ENCODE data around the gene ARPC5L.

ARPC5L gene

DNA sequence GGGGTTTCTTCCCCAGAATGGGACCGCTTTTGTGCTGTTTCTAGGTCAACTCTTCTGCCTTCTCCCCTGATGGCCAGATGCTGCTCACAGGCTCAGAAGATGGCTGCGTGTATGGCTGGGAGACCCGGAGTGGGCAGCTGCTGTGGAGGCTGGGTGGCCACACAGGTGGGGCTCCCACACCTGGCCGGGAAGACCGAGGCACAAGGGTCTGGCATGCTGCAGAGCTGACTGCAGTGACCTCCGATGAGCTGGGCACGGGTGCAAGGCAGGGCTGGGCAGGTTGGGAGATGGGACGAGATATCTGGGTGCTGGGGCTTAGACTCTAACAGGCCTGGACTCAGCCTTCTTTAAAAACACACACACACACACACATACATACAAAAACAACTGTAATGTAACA is 7.8 kb upstream of the ARPC5L start:
- Mint-ChIP-seq H3K27me3 (peaks cover 8% of the 10 kb centered on the region), H3K27ac (no peak overlapping the region), H3K4me3 (no peak overlapping the region), H3K9me3 (no peaks in the 10 kb centered on the region), H3K36me3 (peaks cover 2% of the 10 kb centered on the region), H3K4me1 (peaks cover 31% of the 10 kb centered on the region)

DNA sequence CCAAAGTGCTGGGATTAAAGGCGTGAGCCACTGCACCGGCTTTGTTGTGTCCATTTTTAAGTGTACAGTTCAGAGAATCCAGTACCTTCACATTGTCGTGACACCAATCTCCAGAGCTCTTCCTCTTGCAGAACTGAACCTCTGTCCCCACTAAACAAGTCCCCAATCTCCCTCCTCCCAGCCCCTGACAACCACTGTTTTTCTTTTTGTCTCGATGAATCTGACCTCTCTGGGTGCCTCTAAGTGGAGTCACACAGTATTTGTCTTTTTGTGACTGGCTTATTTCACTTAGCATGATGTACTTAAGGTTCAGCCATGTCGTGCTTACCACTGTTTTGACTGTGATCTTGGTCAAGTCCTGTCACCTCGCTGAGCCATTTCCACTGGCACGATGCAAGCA is 7.1 kb upstream of the ARPC5L start:
- Mint-ChIP-seq H3K4me3 (peak overlapping the region; percentile 1), H3K9me3 (no peaks in the 10 kb centered on the region), H3K27me3 (peaks cover 6% of the 10 kb centered on the region), H3K27ac (no peak overlapping the region), H3K36me3 (peaks cover 6% of the 10 kb centered on the region), H3K4me1 (peaks cover 38% of the 10 kb centered on the region)

DNA sequence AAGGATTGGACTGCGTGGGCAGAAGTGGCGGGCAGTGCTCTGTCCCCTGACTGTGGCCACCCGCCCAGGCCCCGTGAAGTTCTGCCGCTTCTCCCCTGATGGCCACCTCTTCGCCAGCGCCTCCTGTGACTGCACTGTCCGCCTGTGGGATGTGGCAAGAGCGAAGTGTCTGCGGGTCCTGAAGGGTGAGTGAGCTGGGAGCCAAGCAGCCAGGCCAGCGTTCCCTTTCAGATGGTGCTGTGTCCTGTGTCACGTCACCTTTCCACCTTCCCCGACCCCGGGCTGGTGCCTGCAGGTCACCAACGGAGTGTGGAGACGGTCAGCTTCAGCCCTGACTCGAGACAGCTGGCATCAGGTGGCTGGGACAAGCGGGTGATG is 6.4 kb upstream of the ARPC5L start:
- Mint-ChIP-seq H3K4me3 (no peak overlapping the region), H3K4me1 (peaks cover 44% of the 10 kb centered on the region), H3K9me3 (no peaks in the 10 kb centered on the region), H3K36me3 (peaks cover 14% of the 10 kb centered on the region), H3K27ac (peak overlapping the region; percentile 39), H3K27me3 (peaks cover 4% of the 10 kb centered on the region)

DNA sequence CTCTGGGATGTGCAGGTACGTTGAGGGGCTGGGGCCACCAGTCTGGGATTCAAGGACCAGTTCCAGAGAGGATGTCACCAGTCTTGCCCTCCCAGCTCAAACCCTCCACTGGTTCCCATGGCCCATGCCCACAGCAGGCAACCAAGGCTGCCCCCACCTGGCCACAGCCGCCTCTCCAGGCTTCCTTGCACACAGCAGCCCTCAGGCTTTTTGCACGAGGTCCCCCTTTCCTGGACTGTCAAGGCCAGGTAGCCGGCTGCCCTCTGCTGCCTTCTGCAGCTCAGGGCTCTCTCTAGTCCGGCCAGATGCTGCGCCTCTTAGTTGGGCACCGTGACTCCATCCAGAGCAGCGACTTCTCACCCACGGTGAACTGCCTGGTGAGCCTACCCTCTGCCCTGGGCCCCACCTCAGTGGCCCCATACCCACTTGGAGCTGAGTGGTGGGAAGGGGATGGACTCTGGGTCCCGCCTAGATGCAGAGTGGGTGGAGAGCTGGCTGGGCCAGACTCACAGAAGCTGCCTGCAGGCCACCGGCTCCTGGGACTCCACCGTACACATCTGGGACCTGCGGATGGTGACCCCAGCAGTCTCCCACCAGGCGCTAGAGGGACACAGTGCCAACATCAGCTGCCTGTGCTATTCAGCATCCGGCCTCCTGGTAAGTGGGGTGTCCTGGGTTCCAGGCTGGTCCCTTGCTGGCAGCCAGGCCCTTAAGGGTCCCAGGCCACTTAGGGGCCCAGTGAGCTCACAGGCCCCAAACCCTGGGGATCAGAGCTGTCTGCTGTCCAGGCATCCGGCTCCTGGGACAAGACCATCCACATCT is 5.8 kb upstream of the ARPC5L start:
- H3K27ac Mint-ChIP-seq, result peak overlapping the region; percentile 46
- peaks cover 3% of the 10 kb centered on the region for H3K27me3 Mint-ChIP-seq
- peaks cover 44% of the 10 kb centered on the region for H3K4me1 Mint-ChIP-seq
- no peak overlapping the region for H3K4me3 Mint-ChIP-seq
- H3K9me3 Mint-ChIP-seq, result no peaks in the 10 kb centered on the region
- peaks cover 17% of the 10 kb centered on the region for H3K36me3 Mint-ChIP-seq

DNA sequence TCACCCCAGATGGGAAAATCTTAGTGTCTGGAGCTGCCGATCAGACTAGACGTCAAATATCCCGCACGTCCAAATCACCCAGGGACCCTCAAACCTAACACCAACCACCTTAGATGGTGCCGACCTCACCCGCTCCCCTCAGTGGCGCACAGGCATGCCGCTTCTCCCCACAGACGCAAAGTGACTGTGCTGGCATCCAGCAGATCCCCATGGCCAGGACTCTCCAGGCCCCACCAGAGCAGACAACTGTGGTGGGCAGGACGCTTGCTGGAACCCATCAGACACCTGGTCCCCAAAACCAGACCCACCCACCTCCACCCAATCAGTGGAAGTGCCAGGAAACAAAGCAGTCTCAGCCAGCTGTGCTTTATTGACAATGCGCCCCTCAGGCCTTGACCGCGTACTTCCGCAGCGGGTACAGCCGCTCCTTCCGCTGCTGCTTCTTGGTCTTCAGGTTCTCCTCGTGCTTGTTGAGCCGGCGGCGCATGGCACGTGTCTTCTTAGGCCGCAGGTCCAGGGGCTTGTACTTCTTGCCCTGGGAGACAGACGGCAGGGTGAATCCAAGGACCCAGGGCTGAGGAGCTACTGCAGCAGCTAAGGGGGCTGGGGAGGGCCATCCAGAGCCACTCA is 4.3 kb upstream of the ARPC5L start:
- Mint-ChIP-seq H3K4me1 (peaks cover 47% of the 10 kb centered on the region), H3K27me3 (no peaks in the 10 kb centered on the region), H3K27ac (peak overlapping the region; percentile 90), H3K9me3 (no peaks in the 10 kb centered on the region), H3K4me3 (no peak overlapping the region), H3K36me3 (peaks cover 20% of the 10 kb centered on the region)

DNA sequence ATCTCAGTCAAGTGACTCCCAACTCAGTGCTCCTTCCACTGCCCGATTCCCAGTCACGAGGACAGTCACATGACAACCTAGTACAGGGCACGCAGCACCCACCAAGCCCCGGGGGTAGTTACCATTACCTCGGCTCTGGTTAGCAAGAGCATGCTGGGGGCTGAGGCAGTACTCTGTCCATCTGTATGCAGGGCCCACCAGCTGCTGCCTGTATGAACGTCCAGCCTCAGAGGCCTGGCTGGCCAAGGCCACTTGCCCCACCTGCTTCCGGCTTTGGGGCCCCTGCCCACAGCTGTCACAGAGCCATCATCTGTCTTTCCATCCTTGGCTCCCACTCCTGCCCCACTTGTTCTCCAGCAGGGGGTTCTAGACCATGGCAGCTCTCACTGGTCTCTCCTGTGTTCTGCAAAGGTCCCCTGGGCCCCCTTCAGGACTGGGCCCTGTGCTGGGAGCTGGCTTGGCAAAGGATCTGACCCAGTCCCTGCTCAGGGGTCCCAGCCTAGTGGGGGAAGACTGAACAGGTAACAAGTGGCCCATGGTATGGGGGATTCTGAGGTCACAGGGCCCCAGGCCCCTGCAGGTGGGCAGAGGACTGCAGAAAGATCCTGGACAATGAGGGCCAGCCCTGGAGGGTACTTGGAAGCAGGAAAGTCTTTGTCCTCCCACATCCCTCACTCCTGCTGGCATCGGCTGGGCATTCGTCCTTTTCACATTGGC is 3.4 kb upstream of the ARPC5L start:
- peak overlapping the region; percentile 96 for H3K4me3 Mint-ChIP-seq
- peaks cover 20% of the 10 kb centered on the region for H3K36me3 Mint-ChIP-seq
- no peaks in the 10 kb centered on the region for H3K27me3 Mint-ChIP-seq
- H3K4me1 Mint-ChIP-seq, result peaks cover 45% of the 10 kb centered on the region
- no peaks in the 10 kb centered on the region for H3K9me3 Mint-ChIP-seq
- H3K27ac Mint-ChIP-seq, result peak overlapping the region; percentile 88

DNA sequence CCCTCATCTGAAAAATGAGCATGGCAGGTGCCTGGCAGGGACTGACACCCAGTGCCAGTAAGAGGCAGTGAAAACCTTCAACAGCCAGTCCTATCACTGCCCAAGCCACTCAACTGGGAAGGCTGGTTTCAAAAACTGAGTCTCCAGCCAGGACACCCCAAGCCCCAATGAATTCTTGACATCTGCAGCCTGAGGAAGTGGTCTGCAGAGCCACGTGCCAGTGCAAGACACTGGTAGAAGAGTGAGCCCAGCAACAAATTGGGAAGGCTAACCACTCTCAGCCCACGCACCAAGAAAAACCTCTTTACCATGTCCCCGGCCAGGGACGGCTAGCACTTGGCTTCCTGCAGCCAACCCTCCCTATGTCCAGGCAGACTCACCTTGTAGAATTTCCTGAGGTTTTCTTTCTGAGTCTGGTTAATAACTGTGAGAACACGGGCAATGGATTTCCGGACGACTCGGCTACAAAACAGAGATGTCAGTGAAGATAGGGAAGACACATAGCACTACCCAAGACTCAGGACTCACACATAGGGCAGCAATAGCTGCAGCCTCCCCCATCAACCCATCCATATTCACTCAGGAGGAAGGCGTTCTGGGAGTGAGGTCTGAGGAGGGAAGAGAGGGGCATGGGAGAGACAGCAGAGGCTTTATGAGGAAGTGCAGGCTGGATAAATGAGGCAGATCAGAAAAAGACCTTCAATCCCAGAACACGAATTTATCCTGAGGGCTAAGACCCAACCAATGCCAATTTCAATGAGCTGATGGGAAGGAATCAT is 1.9 kb upstream of the ARPC5L start:
- Mint-ChIP-seq H3K4me1 (peaks cover 48% of the 10 kb centered on the region), H3K36me3 (peaks cover 20% of the 10 kb centered on the region), H3K4me3 (peak overlapping the region; percentile 96), H3K27ac (peak overlapping the region; percentile 98), H3K9me3 (no peaks in the 10 kb centered on the region), H3K27me3 (no peaks in the 10 kb centered on the region)

DNA sequence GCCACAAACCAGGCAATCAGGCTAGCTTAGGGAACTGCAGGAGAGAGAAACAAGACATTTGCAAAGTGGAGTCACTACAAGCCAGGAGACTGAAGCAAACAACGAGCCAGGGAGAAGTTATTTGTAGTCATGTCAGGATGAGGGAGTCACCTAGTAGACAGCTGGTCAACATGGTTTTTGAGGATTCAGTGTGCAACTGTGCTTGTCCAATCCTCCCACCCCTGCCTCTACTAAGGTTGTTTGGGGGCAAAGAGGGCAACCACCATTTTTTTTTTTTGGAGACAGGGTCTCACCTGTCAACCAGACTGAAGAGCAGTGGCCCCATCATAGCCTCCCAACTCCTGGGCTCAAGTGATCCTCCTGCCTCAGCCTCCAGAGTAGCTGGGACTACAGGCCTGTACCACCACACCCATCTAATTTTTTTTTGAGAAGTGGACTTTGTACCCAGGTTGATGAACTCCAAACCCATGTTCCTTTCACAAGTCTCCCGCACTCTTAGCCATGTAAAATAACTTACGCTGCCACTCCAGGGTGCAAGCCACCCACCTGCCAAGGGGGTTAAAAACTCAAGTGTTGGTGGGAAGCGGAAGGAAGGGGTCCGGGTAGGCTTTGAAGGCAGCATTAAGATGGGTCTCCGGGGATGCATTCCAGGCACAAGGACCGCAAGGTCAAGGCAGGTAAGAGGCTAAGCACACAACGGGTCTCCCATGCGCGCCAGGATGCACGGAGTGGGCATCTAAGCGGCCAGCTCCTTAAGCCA is 1.2 kb upstream of the ARPC5L start:
- peaks cover 20% of the 10 kb centered on the region for H3K36me3 Mint-ChIP-seq
- peak overlapping the region; percentile 98 for H3K27ac Mint-ChIP-seq
- H3K9me3 Mint-ChIP-seq, result no peaks in the 10 kb centered on the region

DNA sequence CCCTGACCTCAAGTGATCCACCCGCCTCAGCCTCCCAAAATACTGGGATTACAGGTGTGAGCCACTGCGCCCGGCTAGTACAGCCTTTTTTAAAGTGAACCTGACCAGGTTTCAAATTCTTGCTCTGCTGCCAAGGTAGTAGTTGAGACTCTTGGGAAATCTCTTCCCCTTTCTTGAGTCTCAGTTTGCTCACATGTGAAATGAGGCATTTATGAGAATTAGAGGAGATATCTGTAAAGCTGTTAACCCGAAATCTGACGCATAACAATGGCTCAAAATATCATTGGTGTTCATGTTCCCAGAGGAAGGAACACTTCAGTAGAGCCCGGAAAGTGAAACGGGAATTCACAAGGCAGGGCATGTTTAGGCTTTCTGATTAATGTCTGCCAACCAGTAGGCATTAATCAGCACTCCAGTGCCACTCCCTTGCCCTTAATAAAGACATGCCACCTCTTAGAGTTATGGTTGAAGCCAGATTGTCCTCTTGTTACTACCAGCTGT is 1.5 kb downstream of the ARPC5L start:
- Mint-ChIP-seq H3K27ac (no peak overlapping the region), H3K4me1 (peaks cover 42% of the 10 kb centered on the region), H3K27me3 (no peaks in the 10 kb centered on the region), H3K4me3 (peak overlapping the region; percentile 50), H3K36me3 (peaks cover 18% of the 10 kb centered on the region), H3K9me3 (no peaks in the 10 kb centered on the region)

More for the DNA sequence above, 1.2 kb upstream of the ARPC5L start:
- H3K4me3 Mint-ChIP-seq, result peak overlapping the region; percentile 96
- H3K4me1 Mint-ChIP-seq, result peaks cover 45% of the 10 kb centered on the region
- H3K27me3 Mint-ChIP-seq, result no peaks in the 10 kb centered on the region

DNA sequence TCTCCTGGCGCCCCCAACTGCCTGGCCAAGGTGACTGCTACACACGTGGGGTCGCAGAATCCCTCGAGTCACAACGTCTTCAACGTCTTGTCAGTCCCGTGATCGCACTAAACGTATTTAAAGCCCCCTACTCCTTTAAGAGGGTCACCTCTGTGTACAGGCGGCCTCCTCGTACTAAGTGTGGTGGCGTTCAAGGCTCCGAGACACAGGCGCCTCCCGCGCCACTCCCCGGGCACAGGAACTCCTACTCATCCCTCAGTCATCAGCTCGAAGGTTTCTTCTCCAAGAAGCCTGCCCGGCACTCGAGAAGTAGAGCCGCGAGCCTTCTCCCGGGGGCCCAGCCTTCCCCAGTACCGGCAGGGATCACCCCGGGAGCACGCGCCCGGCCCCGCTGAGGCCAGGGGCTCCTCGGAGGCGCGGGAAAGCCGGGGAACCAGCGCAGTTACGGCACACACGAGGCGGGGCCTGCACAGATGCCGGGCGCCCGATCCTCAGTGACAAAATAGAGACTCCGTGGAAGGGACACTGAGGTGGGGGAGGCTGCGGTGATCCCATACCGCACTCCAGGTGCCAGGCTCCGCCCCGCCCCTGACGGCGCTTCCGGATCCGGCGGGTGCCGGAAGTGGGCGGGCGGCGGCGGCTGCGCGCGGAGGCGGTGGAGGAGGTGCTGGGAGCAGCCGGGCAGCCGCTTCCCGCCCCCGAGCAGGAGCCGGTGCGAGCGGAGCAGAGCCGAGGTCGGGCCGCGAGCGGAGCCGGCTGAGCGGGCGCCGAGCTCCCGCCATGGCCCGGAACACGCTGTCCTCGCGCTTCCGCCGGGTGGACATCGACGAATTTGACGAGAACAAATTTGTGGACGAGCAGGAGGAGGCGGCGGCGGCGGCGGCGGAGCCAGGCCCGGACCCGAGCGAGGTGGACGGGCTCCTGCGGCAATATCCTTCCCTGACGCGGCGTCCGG is 6.9 kb downstream of the ARPC5L start:
- H3K4me1 Mint-ChIP-seq, result peaks cover 50% of the 10 kb centered on the region

DNA sequence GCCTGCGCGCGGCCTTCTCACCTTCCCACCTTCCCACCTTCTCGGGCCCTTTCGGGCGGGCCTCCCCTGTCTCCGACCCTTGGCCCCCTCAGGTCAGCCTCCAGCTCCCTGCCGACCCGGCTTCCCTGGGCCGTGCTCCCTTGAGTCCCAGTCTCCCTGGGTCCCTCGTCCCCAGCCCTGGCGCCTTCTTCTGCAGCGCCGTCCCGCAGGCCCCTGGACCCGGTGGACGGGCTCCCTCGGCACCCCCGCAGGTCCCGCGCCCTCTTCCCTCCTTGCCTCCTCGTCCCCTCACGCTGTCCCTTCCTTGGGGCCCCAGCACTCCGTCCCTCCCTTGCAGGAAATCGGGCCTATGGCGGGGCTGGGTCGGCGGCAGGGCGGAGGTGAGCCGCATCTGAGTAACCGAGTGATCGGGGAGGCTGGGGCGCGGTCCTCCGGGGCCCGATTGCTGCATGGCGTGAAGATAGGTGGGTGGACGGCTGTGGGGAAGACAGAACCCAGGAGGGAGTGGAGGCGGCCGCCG is 7.6 kb downstream of the ARPC5L start:
- H3K9me3 Mint-ChIP-seq, result no peaks in the 10 kb centered on the region
- peak overlapping the region; percentile 99 for H3K27ac Mint-ChIP-seq
- peaks cover 48% of the 10 kb centered on the region for H3K4me1 Mint-ChIP-seq
- no peaks in the 10 kb centered on the region for H3K27me3 Mint-ChIP-seq
- H3K36me3 Mint-ChIP-seq, result peaks cover 13% of the 10 kb centered on the region
- H3K4me3 Mint-ChIP-seq, result peak overlapping the region; percentile 93

More for the DNA sequence above, 6.9 kb downstream of the ARPC5L start:
- H3K36me3 Mint-ChIP-seq, result peaks cover 13% of the 10 kb centered on the region
- H3K27me3 Mint-ChIP-seq, result no peaks in the 10 kb centered on the region
- H3K4me3 Mint-ChIP-seq, result peak overlapping the region; percentile 93
- H3K9me3 Mint-ChIP-seq, result no peaks in the 10 kb centered on the region
- peak overlapping the region; percentile 98 for H3K27ac Mint-ChIP-seq

DNA sequence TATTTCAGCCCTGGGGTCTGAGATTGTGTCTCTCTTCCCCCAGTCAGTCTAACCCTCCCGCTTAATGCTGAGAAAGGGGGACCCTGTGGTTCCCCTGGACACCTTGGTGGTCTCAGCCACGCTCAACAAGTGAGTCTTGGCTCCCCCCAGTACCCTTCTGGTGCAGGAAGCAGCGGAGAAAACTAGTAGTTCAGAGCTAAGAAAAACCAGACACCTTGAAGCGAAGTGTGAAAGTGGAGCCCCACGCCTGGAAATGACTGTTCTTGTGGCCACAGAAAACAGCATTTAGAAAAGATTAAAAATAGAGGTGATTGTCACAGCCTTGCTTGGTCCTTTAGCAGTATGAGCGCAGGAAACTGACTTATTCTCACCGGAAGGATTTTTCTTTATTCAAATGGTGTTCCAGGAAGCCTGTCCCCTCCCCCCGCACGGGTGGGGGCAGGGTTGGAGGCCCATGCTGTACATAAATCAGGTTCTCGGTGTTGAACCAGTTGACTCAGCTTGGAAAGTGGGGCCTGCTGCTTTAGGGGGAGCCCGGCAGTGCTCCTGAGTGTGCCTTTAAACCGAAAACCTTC is 8.1 kb downstream of the ARPC5L start:
- Mint-ChIP-seq H3K36me3 (peaks cover 13% of the 10 kb centered on the region), H3K4me1 (peaks cover 53% of the 10 kb centered on the region), H3K9me3 (no peaks in the 10 kb centered on the region), H3K27ac (peak overlapping the region; percentile 99), H3K4me3 (peak overlapping the region; percentile 93), H3K27me3 (no peaks in the 10 kb centered on the region)

DNA sequence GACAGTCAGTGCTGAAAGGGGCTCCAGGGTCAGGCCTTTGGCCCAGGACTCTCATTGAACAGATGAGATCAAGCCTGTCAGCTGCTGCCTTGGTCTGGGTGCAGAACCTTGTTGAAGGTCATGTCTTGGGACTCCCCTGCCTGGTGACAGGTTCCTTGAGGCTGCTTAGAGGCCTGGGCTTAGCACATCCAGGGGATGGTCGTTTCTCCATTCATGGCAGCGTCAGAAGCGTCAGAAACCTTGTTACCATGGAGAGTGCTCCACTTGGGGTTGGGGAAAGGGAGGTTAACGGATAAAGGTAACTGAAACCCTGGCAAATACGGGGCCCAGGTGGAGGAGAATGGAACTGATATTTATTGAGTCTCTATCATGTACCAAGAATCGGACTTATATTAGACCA is 8.8 kb downstream of the ARPC5L start:
- H3K27me3 Mint-ChIP-seq, result no peaks in the 10 kb centered on the region
- H3K4me3 Mint-ChIP-seq, result peak overlapping the region; percentile 93
- peak overlapping the region; percentile 99 for H3K27ac Mint-ChIP-seq
- H3K4me1 Mint-ChIP-seq, result peaks cover 53% of the 10 kb centered on the region
- no peaks in the 10 kb centered on the region for H3K9me3 Mint-ChIP-seq
- peaks cover 16% of the 10 kb centered on the region for H3K36me3 Mint-ChIP-seq

All from activated naive CD4-positive, alpha-beta T cell treated with anti-CD3 and anti-CD28 coated beads, Interleukin-2, amount 50 U/mL, for 24 hours (primary cell).